Nucleus accumbens (tissue), 56 donors: ENCODE data around the gene OR10AD1.

Source experiments
- DNase-seq, 56 donors: peaks; one replicate each; lab custom pipeline; 2025; lab: John Stamatoyannopoulos, UW

Gene OR10AD1

DNA sequence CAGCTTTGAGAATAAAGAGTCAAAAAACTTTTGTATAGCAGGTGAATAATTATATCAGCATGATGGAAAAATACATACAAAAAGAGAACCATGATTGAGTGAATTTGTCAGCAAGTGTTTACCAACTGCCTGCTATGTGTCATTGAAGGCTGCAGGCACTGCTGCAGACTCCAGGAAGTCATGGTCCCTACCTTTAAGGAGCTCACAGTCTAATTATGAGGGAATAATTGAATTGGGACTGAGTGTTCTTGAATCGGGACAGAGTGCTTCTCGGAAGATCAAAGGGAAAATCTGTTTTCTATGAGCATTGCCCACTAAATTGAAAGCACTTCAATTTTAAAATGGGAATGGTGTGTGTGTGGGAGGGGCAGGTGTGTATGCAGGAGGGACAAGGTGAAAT lies 9.5 kb downstream of the OR10AD1 start:
- DNase-seq, result no peak

DNA sequence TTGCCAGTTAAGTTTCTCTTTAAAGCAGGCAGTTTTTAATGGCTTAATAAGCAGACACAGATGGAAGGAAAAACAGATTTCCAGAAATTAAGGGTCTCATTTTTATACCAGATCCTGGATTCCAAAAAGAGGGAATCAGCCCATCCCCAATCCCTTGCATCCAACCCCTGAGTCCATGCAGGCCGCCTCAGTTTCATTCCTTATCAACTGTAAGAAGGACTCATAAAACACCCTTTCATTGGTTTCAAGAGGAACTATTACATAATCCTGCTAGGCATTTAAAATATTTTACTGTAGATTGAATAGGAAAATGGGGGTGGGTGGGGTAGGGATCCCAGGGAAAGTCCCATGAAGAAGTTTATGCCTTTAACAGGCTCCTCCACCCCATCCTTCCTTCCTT lies 10.2 kb downstream of the OR10AD1 start:
- DNase-seq, result no peak

DNA sequence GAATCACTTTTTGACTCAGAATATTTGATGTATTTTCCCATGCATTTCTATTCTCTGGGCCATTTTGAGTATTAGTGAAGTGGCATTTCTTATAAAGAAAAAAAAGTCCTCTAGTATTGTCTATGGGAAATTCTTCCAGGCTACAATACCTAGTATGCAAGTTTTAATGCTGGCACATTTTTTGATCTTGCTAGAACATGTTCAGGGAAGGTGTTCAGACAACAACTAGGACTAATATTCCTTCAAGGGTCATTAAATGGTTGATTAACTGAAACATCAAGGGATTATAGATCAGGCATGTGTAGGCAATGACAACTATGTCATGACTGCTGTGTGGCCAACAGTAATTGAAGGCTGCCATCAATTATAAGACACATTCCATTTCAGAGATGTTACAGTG lies 12.0 kb downstream of the OR10AD1 start:
- DNase-seq, result no peak

DNA sequence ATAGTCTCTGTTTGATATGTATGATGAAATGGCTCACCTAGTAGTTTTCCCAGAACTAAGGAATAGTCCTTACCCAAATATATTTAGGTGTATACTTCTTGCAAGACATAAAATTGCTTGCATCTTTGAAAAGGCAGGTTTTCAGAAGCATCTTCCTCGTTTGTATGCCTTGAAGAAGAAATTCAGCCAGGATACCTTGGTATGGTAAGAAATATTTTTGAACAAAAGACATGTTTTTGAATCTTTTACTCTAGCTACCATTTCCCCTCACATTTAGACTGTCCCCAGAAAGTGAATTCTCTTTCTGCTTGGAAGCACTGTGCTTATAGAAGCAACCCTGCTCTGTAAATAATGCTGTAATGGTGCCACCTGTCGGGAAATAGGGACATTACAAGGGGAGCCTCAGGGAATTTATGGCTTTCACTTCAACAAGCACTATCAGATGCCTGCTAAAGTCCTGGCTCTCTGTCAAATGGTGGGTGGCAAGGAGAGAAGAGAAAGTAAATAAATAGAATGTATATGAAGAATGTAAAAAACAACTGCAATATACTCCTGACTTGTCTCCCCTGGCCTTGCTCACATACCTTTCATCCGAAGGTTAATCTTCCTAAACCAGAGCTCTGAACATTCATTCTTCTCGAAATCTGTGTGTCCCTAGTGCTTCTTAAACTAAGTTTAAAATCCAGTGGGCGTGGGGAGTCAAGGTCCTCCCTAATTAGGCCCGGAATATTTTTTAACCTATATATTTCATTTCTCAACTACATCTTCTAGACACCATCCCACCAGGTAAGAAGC lies 13.6 kb downstream of the OR10AD1 start:
- peak in 44 of 56 donors; percentile 3 to 89 (median 38) for DNase-seq

DNA sequence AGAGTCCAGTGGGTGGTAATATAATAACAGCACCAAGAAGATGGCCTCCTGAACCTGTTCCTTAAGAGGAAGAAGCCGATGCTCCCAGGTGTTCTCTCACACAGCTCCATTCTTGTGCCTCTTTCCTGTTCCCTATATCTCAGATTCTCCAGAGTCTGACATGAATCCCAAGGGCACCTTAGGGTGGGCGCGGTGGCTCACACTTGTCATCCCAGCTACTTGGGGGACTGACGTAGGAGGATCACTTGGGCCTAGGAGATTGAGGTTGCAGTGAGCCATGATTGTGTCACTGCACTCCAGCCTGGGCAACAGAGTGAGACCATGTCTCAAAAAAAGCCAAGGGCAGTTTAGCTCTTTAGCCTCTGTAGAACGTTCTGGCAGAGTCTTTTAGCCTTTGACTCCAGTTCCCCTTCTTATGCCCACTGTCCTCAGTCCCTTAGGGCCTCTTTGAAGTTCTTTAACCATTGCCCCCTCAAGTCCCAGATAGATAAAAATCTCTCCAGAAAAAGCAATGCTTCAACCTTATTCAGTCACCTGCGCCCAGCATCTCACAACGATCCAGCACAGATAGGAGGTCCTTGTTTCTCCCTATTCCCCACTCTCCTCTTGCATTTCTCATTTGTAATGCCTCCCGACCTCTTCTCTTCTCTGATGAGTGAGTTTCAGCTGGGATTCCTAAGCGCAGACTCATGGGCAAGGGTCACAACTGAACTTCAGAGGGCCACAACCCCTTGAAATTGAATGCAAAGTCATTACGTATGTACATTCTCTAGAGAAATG lies 15.0 kb downstream of the OR10AD1 start:
- DNase-seq, result no peak

DNA sequence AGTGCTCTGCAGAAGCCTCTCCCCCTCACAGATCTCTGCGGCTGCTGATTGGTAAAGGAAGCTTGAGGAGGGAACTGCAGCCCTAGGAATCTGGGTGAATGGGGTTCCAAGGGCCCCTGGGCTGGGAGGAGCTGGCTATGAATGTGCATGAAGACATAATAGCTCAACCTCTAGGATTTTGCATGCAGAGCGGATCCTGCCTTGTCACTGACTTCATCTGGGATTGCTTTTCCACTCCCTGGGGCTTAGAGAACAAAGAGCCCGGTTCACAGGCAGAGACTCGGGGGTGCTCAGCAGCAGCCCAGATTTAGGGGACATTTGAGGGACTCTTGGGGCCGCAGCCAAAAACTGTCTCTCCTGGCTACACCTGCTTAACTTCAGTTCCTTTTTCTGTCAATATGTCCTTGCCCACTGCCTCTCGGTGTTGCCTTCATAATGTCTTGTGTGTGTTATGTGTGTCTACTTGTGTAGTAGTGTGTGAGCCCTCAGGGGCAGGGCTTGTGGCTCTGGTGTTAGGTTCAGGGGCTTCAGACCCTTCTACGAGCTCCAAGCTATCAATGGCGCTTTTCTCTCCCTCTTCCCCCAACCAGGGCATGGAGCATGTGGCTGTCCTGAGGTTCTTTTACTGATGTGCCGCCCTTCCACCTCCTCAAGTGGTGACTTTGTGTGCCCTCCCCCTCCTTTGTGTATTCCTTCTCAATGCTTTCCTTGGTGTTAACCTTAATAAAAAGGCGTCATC lies 17.7 kb downstream of the OR10AD1 start:
- DNase-seq, result peak in 36 of 56 donors; percentile 8 to 74 (median 36)

DNA sequence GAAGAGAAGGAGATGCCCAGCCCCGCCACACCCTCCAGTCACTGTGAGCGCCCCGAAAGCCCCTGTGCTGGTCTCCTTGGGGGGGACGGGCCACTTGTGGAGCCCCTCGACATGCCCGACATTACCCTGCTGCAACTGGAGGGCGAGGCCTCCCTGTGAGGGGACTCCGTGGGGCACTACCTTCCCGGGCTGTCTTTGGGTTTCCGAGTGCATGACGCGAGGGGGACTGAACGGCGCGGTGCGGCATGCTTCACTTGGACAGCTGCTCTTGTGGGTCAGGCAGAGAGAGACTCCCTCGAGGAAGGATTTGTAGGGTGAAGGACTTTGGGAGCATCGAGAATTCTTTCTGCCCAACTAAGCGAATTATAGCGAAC lies 18.6 kb downstream of the OR10AD1 start:
- DNase-seq, result peak in 5 of 56 donors; percentile 5 to 22 (median 11)

DNA sequence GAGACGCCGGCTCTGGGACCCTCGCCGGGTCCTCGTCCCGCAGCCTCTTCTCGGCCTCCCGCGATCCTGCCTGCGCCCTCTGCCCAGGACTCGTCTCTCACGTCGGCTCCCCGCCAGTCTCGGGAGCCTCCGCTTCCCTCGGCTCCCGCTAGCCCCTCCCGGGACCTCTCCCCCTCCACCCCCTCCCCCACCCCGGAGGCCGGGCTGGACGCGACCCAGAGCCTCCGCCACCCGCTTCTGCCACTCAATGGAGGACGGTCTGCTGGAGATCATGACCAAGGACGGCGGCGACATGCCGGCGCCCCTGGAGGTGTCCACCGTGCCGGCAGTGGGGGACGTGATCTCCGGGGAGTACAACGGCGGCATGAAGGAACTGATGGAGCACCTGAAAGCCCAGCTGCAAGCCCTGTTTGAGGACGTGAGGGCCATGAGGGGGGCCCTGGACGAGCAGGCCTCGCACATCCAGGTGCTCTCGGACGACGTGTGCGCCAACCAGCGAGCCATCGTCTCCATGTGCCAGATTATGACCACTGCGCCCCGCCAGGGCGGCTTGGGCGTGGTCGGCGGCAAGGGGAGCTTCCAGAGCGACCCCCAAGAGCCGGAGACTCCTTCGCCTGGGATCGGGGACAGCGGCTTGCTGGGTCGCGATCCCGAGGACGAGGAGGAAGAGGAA lies 19.1 kb downstream of the OR10AD1 start:
- peak in 10 of 56 donors; percentile 13 to 53 (median 38) for DNase-seq

DNA sequence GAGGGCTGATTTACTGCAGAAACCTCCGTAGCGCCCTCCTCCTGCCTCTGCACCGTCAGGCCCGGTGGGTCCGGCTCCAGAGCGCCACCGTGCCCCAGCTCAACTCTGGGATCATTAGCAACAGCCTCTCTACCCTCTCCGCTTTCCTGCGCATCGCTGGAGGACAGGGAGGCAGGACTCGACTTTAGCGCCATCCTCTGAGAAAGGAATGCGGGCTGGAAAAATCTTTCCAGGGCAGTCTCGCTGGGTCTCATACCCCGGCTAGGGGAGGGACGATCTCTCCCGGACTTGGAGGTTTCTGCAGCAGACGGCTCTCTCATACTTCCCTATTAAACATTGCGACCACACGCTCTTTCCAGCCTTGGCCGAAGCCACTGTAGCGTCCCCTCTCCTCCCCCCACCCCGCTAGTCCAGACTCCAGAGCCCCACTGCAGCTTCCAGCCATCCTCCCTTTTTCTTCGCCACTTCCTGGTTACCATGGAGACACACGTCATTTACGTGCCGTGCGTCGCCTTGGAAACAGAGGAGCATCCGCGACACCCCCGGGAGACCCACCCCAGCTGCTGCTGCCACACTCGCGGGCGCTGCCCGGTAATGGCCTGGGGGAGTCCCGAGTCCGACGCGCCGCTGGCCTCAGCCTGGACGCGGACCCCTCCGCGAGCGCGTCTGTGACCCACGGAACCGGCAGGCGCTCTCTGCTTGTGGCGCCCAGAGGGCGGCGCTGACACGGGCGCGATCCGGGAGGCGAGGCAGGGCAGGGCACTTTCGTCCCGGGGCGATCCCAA lies 19.8 kb downstream of the OR10AD1 start, which contains the start of gene CCDC184:
TSS of gene CCDC184 (plus strand) at position 554 of the 785 bp plus-strand sequence. CDS start 479 bp downstream, outside the sequence.
- peak in 55 of 56 donors; percentile 32 to 91 (median 73) for DNase-seq

DNA sequence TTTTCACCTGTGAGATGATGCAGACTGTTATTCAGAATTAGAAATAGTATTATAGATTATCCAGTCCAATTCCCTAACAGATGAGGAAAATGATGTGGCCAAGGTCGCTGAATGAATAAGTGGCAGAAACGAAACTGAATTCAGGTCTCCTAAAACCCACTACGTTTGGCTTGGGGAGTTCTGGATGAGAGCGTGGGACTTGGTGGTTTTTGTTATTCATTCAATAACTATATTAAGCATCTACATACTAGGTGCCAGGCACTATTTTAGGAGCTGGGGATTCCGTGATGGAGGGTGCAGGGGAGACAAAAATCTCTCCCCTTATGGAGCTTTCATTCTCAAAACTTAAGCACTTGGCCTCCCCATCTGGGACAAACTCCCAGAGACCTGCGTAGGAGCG lies 20.5 kb downstream of the OR10AD1 start:
- no peak for DNase-seq

DNA sequence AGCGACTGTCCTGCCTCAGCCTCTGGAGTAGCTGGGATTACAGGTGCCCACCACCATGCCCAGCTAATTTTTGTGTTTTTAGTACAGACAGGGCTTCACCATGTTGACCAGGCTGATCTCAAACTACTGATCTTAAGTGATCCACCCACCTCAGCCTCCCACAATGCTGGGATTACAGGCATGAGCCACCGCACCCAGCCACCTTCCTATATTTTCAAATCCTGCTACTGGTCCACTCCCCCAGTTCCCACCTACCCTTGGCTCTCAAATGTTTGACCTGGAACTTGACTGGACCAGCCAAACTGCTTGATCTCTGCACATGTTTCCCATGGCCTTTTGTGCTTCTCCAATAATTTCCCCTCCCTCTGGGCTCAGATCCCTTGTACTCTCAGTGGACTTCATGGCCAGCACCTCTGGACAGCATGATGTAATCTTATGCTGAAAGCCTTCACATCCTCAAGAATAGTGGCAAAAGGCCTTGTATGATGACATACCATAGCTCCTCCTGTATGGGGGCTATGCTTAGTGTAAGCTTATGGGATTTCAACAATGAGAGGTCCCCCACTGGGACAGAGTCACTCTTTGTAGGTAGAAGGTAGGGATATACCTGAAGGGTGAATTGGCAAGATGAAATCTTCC lies 22.1 kb downstream of the OR10AD1 start:
- no peak for DNase-seq

DNA sequence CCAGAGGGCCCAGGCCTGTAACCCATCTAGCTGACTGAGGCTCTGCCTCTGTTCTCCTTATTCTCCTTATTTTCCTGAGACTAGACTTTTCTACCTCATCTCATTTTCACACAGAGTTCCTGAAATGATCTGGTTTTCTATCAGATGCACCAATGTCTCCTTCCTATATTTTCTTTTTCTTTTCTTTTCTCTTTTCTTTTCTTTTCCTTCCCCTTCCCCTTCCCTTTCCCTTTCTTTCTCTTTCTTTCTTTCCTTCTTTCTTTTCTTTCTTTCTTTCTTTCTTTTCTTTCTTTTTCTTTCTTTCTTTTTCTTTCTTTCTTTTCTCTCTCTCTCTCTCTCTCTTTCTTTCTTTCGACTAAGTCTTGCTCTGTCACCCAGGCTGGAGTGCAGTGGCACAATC lies 22.7 kb downstream of the OR10AD1 start:
- DNase-seq, result no peak

DNA sequence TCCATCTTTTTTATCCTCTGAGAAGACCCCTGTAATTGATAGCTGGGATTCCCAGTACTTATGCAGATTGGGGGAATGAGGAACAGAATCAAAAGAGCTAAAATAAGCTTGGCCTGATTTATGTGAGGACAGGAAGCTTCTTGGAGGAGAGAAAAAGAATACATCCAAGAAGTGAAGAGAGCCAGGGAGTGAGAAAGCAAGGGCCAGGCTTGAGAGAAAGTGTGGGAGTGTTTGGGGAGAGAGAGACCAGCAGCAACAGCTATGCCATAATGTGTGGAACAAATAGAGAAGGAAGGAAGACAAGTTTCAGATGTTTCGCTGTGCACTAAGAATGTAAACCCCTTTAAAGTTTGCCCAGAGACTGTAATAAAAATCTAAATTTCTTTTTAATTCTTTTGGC lies 23.6 kb downstream of the OR10AD1 start:
- no peak for DNase-seq

DNA sequence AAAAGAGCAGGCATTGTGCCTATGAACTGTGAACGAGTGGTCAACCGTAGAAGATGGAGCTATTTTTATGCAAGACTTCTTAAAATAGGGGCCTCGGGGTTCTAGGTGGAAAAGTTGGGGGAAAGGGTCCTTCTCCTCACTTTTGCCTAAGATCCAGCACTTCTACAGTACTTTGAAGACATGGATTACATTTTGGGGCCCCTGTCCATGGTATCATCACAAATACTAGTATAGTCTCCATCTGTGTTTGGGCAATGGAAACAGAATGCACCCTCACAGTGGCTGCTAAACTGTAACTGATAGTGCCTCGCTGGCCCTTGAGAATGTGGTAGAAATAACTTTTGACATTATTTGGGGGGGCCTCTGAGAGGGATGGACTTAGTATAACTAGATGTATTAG lies 25.1 kb downstream of the OR10AD1 start:
- no peak for DNase-seq

DNA sequence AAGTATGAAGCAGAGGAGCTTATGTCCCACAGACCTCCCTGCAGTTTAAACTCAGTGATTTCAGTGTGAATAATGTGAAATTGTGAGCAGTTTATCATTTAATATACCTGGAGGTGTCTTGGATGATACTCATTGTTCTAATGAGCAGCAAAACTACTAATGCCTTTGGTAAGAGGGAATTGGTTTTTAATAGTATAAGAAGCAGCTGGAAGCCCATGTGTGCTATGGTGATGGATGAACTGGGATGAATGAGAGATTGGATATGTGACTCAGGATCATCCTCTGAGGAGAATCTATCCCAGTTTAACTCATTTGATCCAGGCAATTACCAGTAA lies 26.7 kb downstream of the OR10AD1 start:
- no peak for DNase-seq

DNA sequence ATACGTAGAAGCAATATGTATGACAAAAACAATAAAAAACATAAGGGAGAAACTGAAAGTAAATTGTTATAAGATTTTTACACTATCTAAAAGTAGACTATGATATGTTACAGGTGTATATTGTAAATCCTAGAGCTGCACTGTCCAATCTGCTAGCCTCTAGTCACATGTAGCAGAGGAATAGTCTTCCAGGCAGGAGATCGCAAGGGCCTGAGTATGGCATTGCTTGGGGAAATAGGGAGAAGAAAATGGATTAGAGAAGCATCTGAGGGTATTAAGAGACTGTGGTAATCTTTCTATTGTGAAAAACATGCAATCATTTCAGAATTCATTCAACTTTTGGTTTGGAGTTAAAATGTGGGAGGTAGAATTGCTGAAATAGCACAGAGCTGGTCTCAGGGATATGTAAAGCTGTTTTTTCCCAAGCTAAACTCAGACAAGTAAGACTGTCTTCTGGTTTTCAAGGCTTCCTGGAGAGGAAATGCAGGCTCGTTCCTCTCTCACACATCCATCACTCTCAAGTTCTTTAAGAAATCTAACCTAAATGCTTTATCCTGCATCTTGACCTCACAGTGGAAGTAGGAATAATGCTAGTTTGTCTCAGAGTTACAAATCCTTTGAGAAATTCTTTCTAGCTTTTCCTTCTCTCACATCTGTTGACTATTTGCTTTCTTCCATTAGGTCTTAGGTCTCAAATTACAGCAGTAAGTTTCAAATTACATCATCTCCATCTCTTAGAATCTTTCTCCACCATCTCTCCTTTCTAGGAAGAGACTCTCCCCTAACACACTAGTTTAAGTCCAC lies 27.3 kb downstream of the OR10AD1 start:
- DNase-seq, result no peak

DNA sequence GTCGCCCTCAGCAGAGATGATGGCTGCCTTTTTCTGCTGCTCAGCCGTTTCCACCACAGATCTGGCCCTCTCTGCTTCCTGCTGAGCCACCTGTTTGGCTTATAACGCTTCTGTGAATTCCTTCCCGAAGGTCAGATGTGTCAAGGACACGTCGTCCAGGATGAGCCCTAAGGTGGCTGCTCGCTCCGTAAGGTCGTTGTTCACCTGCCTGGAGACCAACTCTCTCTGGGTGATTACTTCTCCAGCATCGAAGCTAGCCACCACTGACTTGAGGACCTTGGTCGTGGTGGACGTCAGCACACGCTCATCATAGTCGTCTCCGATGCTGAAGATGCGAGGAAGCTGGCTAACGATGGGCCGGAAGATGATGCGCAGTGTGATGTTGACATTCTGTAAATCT lies 34.1 kb downstream of the OR10AD1 start:
- DNase-seq, result no peak
